GM10847 (cell line): ENCODE data around the gene GRAMD4.

Experiments used
- POLR2A ChIP-seq: IDR thresholded peaks from 2 replicates; pipeline ENCODE4 v1.6.1; 2011; ENCODE audit not compliant: insufficient read length; ENCODE audit errors: extremely low read depth

Gene GRAMD4

DNA sequence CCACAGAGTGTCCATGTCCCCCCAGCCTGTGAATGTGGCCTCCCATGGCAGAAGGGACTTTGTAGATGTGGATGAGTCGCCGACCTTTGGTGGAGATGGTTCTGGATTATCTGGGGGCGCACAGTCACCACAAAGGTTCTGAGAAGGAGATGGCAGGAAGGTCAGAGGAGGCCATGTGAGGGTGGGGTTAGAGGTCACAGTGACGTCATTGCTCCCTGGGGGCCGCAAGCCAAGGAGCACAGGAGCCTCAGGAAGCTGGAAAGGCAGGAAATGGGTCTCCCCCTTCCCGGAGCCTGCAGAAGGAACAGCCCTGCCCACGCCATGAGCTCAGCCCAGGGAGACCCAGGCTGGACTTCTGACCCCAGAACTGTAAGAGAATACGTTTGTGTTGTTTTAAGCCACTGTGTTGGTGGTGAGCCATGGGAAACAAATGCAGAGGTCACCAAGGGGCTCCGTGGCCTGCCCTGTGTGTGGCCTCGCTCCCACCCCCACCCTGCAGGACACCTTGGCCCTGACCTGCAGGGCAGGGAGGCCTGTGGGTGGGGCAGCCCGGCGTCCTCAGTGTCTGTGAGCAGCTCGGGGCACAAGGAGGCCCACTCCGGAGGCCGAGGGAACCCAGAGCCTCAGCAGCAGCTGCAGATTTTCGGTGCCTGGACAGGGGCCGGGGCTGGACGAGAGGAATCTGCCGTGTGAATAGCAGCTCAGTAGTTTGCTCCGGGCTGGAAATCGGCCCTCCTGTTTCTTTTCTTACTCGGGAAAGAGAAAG, 32.1 kb downstream of the GRAMD4 start:
- TF ChIP-seq POLR2A: no peak

DNA sequence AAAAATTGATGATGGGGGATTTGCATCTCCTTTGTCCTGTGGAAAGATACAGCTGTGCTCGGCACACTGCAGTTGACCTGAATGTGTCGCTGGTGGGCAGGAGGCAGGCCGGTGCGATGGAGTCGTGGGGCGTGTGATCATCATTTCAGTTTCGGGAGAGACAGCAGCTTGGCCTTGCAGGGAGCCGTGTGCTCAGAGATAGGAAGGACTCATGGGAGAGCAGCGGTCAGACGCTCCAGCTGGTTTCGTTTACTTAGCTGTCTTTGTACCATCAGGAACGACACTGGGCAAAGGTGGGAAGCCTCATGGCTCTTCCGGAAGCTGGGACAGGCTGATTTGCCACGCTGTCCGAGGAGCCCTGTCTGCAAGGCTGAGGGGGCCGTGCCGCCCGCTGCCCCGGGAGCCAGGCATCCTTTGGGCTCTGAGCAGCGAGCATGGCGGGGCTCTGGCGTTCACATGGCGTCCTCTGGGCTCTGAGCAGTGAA, 32.7 kb downstream of the GRAMD4 start:
- no peak for TF ChIP-seq POLR2A

DNA sequence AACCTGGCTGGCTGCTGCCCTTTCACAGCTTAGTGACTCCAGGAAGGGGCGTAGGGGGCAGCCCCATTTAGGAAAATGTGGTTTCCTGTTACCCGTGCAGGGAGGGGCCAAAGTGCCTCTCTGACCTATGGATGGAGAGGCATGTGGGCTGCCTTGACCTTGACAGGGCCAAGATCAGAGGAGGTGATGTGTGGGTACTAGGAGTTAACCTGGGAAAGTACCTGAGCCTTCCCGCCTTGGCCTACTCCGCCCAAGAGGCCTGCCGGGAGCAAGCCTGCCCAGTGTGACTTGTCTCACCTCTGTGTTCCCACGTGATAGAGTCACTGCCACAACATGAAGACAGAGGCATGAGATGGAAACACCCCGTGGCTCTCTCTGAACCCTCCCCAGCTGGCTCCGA, 33.4 kb downstream of the GRAMD4 start:
- no peak for TF ChIP-seq POLR2A

DNA sequence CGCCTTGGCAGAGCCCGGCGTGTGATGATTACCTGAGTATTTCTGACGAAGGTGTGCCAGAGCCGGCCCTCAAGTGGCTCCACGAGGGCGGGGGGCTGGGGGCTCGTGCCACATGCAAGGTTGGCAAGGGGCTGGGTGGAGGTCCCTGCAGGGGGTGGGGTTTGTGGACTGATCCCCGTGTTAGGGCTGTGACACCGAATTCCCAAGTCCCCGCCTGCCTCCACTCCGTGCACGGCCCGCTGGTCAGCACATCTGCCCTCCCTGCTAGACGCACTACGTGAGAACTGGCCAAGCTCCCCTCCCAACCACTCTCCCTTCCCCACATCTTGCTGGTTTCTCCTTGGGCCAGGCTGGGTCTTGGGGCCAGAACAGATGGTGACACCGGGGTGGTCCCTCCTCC, 34.2 kb downstream of the GRAMD4 start:
- no peak for TF ChIP-seq POLR2A

- no peak for TF ChIP-seq POLR2A
These were observed 34.9 kb downstream of the GRAMD4 start for GRCh38 chr22:46654927-46655595.

- no peak for TF ChIP-seq POLR2A
These were observed 35.8 kb downstream of the GRAMD4 start for GRCh38 chr22:46655861-46656608.

DNA sequence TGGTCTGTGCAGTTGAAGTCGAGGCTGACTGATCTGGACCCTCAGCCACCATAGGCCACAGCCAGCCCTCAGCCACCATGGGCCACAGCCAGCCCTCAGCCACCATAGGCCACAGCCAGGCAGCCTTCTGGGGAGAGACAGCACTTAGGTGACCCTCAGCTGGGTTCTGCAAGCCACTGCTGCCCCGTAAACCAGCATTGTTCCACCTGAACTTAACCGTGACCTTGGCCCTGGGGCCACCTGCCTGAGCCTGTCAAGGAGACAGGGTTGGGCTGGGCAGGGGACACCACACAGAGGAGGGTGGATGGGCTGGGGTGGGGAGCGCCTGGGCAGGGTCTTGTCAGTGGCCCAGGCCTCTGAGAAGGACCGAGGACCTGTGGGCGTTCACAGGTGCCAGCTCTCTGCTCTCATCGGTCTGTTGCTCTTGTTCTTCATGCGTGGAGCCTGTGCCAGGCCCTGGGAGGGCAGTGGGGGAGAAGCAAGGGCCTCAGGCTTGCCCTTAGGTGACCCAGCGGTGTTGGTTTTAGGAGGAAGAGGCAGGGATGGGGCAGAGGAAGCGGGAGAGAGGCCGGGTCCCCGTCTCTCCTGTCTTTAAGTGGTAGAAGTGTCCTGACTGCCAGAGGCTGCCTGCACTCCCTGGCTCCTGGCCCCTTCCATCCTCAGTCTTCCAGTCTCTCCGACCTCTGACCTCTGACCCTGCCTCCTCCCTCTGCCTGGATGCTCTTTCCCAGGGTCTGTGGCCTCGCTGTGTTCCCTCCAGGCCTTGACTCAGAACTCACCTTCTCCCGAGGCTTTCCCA, 36.9 kb downstream of the GRAMD4 start:
- no peak for TF ChIP-seq POLR2A

DNA sequence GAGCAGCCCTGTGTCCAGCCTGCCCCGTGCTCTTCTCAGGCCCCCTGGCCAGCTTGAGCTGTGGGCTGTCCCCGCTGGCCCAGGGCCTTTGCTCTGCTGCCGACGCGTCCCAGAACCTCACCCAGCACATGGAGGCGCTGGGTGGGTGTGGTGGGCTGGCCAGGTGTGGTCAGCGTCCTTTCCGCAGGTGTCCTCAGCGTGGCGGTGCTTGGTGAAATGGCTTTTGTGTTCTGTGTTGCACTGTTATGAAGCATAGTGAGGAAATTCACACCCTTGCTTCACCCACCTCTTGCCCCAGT, 37.4 kb downstream of the GRAMD4 start:
- TF ChIP-seq POLR2A: no peak

- no peak for TF ChIP-seq POLR2A
These were observed 38.1 kb downstream of the GRAMD4 start for GRCh38 chr22:46657996-46658947.

GRCh38 chr22:46659059-46659790, 39.0 kb downstream of the GRAMD4 start:
- no peak for TF ChIP-seq POLR2A

GRCh38 chr22:46659791-46660186, 39.6 kb downstream of the GRAMD4 start:
- no peak for TF ChIP-seq POLR2A

DNA sequence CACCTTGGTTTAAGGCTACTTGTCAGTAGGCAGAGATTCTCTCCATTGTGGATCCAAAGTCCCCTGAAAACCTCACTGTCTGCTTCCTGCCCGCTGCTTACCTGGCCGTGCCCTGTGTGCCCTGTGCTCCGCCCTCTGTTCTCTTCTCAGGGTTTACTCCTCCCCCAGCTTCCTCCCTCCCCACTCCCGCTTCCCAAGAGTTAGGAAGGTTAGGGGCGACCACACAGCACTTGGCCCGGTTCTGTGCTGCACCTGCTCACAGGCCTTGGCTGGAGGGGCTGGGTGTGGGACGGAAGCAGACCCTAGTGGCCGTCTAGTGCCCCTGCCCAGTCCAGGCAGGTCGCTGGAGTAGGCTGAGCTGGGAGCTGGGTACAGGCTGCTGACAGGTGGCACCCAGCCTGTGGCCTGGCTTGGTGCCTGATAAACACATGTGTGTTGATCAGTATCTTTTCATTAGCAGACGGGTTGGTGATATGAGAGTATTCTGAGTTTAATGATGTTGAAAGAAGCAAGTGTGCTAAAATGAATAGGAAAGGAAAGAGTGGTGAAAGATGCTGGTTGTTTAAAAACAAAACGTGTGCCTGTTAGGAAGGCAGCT, 40.5 kb downstream of the GRAMD4 start:
- no peak for TF ChIP-seq POLR2A

DNA sequence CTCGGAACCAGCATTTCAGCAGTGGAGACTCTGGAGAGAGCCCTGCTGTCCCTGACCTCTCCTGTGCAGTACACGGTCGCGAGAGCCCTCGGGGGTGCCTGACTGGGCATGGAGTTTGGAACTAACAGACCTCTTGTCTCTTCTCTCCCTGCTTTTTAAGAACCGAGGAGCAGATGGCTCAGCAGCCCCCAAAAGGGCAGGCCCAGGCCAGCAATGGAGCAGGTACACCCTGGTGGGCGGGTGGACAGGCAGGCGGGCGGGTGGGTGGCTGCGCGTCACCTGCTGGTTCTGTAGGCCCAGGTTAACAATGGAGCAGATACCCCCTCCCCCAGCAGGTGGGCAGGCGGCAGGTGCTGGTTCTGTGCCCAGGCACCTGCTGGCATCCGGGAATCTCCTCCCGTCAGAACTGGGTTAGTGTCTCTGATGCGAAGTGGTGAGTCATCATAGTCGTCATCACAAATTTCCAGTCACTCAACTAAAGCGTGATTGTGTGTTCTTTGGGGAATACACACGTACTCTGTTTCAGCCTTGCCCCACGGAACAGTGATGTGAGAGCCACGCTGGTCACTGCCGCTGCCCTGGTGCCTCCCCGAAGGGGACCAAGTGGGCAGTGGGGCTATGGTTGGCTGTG, 41.1 kb downstream of the GRAMD4 start:
- no peak for TF ChIP-seq POLR2A
